Stimulated activated CD4-positive, alpha-beta T cell treated with anti-CD3 and anti-CD28 coated beads, Interleukin-15, amount 100 ng/mL, for 24 hours (primary cell): ENCODE results near the gene ALK.
"Not testable (repeated sequence)": the region's sequence is repeated elsewhere in the genome, so short reads cannot be mapped to it uniquely, and the experiment has no call there.

Experiments
- DNase-seq: peaks from one replicate; pipeline ENCODE4 v3.0.0-alpha.2; 2020

Gene ALK

GRCh38 chr2:29261003-29261402 is 660.4 kb downstream of the ALK start:
- DNase-seq, result no peak

GRCh38 chr2:29260142-29260772 is 661.1 kb downstream of the ALK start:
- DNase-seq, result no peak

- DNase-seq, result no peak
Observed at GRCh38 chr2:29259221-29259620, 662.2 kb downstream of the ALK start.

GRCh38 chr2:29255004-29255403 is 666.4 kb downstream of the ALK start:
- no peak for DNase-seq

- not testable (repeated sequence) for DNase-seq
Observed at GRCh38 chr2:29253495-29254275, 667.7 kb downstream of the ALK start.

GRCh38 chr2:29253026-29253425 is 668.4 kb downstream of the ALK start:
- no peak for DNase-seq

- DNase-seq, result no peak
Observed at GRCh38 chr2:29251406-29251805, 670.0 kb downstream of the ALK start.

- no peak for DNase-seq
Observed at GRCh38 chr2:29250977-29251376, 670.4 kb downstream of the ALK start.

GRCh38 chr2:29249666-29250253 is 671.6 kb downstream of the ALK start:
- DNase-seq, result no peak

- no peak for DNase-seq
Observed at GRCh38 chr2:29247336-29247914, 674.0 kb downstream of the ALK start.

- no peak for DNase-seq
Observed at GRCh38 chr2:29246383-29247300, 674.7 kb downstream of the ALK start.

GRCh38 chr2:29245742-29246382 is 675.5 kb downstream of the ALK start:
- DNase-seq, result no peak

GRCh38 chr2:29245035-29245741 is 676.2 kb downstream of the ALK start:
- not testable (repeated sequence) for DNase-seq

- no peak for DNase-seq
Observed at GRCh38 chr2:29242621-29243375, 678.6 kb downstream of the ALK start.

GRCh38 chr2:29241955-29242565 is 679.3 kb downstream of the ALK start:
- DNase-seq, result no peak

GRCh38 chr2:29241341-29241740 is 680.0 kb downstream of the ALK start:
- DNase-seq, result no peak

GRCh38 chr2:29240601-29241000 is 680.8 kb downstream of the ALK start:
- DNase-seq, result no peak

GRCh38 chr2:29239209-29239960 is 682.0 kb downstream of the ALK start:
- DNase-seq, result no peak

- peak; percentile 22 for DNase-seq
Observed at GRCh38 chr2:29238497-29238896, 682.9 kb downstream of the ALK start.
